ENCODE results near the gene KRT17. TPM values are rescaled to one million over a fixed set of nuclear protein-coding genes. Genes with fewer than 3 reads are reported as not detected.

The KRT17 gene
- total RNA-seq, 2 experiments from 2014 or later, result not detected

DNA sequence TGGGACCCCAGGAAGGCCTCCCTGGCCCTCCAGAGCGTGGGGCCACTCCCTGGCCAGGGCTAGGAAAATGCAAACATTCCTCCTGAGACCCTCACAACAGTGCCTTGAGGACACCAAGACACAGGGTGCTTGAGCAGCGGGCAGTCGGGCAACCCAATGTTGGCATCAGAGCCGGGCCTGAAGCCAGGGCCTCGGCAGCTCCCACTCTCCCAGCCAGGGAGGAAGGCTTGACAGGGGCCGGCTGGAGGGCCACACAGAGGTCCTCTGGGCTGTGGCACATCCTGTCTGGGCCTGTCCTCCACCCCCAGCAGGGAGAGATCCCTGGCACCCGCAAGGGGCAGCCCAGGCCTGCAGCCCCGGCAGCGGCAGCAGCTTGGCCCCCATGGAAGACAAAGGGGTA is 12.3 kb upstream of the KRT17 start:
- ChIA-PET POLR2A (no interaction called here), CTCF (no interaction called here)
- H3K36me3 ChIP-seq (ENCODE audit: insufficient read depth, low read length), result no peaks in the 10 kb centered on the region
- Mint-ChIP-seq H3K27me3 (no peaks in the 10 kb centered on the region), H3K36me3 (ENCODE audit: low read depth) (no peaks in the 10 kb centered on the region), H3K27ac (no peak overlapping the region), H3K4me3 (no peak overlapping the region), H3K9me3 (no peaks in the 10 kb centered on the region), H3K4me1 (ENCODE audit: low read depth) (no peaks in the 10 kb centered on the region)
- H3K27ac ChIP-seq (ENCODE audit: low read depth in 1 of 2, low read length in 2 of 2), result no peak overlapping the region
- TF ChIP-seq, protein P1, sequence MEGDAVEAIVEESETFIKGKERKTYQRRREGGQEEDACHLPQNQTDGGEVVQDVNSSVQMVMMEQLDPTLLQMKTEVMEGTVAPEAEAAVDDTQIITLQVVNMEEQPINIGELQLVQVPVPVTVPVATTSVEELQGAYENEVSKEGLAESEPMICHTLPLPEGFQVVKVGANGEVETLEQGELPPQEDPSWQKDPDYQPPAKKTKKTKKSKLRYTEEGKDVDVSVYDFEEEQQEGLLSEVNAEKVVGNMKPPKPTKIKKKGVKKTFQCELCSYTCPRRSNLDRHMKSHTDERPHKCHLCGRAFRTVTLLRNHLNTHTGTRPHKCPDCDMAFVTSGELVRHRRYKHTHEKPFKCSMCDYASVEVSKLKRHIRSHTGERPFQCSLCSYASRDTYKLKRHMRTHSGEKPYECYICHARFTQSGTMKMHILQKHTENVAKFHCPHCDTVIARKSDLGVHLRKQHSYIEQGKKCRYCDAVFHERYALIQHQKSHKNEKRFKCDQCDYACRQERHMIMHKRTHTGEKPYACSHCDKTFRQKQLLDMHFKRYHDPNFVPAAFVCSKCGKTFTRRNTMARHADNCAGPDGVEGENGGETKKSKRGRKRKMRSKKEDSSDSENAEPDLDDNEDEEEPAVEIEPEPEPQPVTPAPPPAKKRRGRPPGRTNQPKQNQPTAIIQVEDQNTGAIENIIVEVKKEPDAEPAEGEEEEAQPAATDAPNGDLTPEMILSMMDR (IDR thresholded peaks at IDR 0.05), result no peak
- no peaks in the 10 kb centered on the region for H3K27me3 ChIP-seq (ENCODE audit: control insufficient read depth in 1 of 2, insufficient read depth in 2 of 2, low read length in 2 of 2)
- DNase-seq, result no peak
- ATAC-seq (ENCODE audit: poor library complexity), result no peak
- H3K9me3 ChIP-seq (ENCODE audit: control insufficient read depth in 1 of 2, insufficient read depth in 1 of 2, low read length in 2 of 2), result no peaks in the 10 kb centered on the region
- H3K4me1 ChIP-seq (ENCODE audit: insufficient read depth, low read length), result no peaks in the 10 kb centered on the region
- intact Hi-C loops (cut with DNase I, micrococcal nuclease), result no loop called here
- H3K4me3 ChIP-seq (ENCODE audit: low read length), result no peak overlapping the region

DNA sequence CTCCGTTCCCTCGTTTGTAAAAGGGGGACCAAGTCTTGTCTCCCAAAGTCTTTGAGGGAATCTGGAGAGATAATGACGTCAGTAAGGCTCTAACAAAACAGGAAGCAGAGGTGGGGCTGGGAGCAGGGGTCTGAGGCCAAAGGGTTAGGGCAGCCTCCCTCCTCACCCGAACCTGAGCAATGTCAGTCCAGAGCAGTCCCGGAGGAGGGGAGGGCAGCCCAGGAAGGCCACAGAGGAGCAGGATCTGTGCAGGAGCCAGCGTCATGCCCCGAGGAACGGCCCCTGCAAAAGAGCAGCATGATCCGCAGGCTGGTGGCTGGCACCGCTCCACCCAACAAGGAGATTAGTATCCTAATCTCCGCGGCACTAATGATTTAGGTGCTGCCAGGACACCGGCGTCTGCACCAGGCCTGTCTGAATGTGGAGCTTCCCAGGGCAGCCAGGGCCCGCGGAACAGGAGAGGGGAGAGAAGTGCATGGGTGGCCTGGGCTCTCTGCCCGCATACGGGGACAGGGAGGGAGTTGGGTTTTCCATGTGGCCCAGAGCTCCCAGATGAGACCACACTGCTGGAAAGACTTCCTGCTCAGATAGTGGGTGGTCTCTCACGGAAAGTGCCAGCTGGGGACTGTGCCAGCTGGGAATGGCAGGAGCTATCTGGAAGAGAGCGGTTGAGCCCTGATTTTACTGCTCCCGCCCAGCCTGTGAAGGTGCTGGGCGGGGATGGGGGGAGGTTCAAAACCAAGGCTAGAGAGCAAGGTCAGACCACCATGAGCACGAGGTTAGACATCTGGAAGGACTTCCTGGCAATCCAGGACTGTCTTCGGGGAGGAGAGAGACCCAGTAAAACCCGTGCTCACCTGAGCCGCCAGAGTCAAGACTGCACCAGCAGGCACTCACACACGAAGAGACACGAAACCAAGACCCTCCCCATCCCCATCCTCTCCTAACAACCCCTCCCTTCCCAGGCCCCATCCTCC is 11.0 kb upstream of the KRT17 start:
- ATAC-seq (ENCODE audit: poor library complexity) (no peak), DNase-seq (no peak)
- intact Hi-C loops (cut with DNase I, micrococcal nuclease), result no loop called here
- ChIA-PET POLR2A (no interaction called here), CTCF (no interaction called here)
- Histone ChIP-seq H3K36me3 (ENCODE audit: insufficient read depth, low read length) (no peaks in the 10 kb centered on the region), H3K4me1 (ENCODE audit: insufficient read depth, low read length) (no peaks in the 10 kb centered on the region), H3K27ac (ENCODE audit: low read depth in 1 of 2, low read length in 2 of 2) (no peak overlapping the region), H3K27me3 (ENCODE audit: control insufficient read depth in 1 of 2, insufficient read depth in 2 of 2, low read length in 2 of 2) (no peaks in the 10 kb centered on the region), H3K9me3 (ENCODE audit: control insufficient read depth in 1 of 2, insufficient read depth in 1 of 2, low read length in 2 of 2) (no peaks in the 10 kb centered on the region), H3K4me3 (ENCODE audit: low read length) (no peak overlapping the region)
- H3K27ac Mint-ChIP-seq, result no peak overlapping the region
- no peaks in the 10 kb centered on the region for H3K36me3 Mint-ChIP-seq (ENCODE audit: low read depth)
- H3K4me3 Mint-ChIP-seq, result no peak overlapping the region
- TF ChIP-seq, protein P1 (IDR thresholded peaks at IDR 0.05), result no peak
- no peaks in the 10 kb centered on the region for H3K27me3 Mint-ChIP-seq
- no peaks in the 10 kb centered on the region for H3K4me1 Mint-ChIP-seq (ENCODE audit: low read depth)
- H3K9me3 Mint-ChIP-seq, result no peaks in the 10 kb centered on the region

DNA sequence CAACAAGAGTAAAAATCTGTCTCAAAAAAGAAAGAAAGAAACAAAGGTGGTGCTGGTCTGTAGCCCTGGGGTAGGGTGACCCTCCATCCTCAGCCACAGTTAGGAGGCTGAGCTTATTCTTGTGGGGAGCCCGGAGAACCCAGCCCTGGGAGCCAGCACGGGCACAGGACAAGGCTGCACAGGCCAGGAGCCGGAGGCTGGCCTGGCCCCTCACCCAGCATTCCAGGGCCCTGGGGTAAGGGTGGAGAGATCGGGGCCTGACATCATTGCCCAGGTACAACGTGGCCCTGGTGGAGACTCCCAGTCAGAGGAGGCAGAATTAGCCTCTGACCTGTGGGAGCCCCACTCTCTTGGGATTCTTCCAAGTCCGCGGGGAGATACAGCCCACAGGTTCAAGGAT is 10.3 kb upstream of the KRT17 start:
- no peaks in the 10 kb centered on the region for H3K4me1 Mint-ChIP-seq (ENCODE audit: low read depth)

More for the DNA sequence above, 10.3 kb upstream of the KRT17 start:
- H3K36me3 ChIP-seq (ENCODE audit: insufficient read depth, low read length), result no peaks in the 10 kb centered on the region
- ATAC-seq (ENCODE audit: poor library complexity) (no peak), DNase-seq (no peak)
- no peaks in the 10 kb centered on the region for H3K36me3 Mint-ChIP-seq (ENCODE audit: low read depth)
- H3K4me1 ChIP-seq (ENCODE audit: insufficient read depth, low read length), result no peaks in the 10 kb centered on the region
- H3K4me3 Mint-ChIP-seq, result no peak overlapping the region
- H3K27ac Mint-ChIP-seq, result no peak overlapping the region
- H3K27ac ChIP-seq (ENCODE audit: low read depth in 1 of 2, low read length in 2 of 2), result no peak overlapping the region
- no peaks in the 10 kb centered on the region for H3K27me3 ChIP-seq (ENCODE audit: control insufficient read depth in 1 of 2, insufficient read depth in 2 of 2, low read length in 2 of 2)
- intact Hi-C loops (cut with DNase I, micrococcal nuclease), result no loop called here
- ChIA-PET POLR2A (no interaction called here), CTCF (no interaction called here)
- H3K4me3 ChIP-seq (ENCODE audit: low read length), result no peak overlapping the region
- TF ChIP-seq, protein P1 (IDR thresholded peaks at IDR 0.05), result no peak
- no peaks in the 10 kb centered on the region for H3K9me3 ChIP-seq (ENCODE audit: control insufficient read depth in 1 of 2, insufficient read depth in 1 of 2, low read length in 2 of 2)
- no peaks in the 10 kb centered on the region for H3K27me3 Mint-ChIP-seq
- no peaks in the 10 kb centered on the region for H3K9me3 Mint-ChIP-seq

All from CD4-positive, alpha-beta T cell (primary cell).